OCI-LY7 (cell line): ENCODE measurements around the gene RBSN.

Source experiments
- CTCF ChIP-seq: fragments of 200-600 bp; sonication (generic); conservative IDR thresholded peaks from 2 replicates; pipeline ENCODE4 v1.5.1; 2014; ENCODE audit warnings: mild to moderate bottlenecking, antibody characterized with exemption, low read length, moderate library complexity, mixed read lengths
- EZH2phosphoT487 ChIP-seq: fragments of 200-600 bp; sonication (generic); IDR thresholded peaks from 2 replicates; pipeline ENCODE4 v1.6.1; 2018; ENCODE audit warnings: low read depth, borderline replicate concordance, mild to moderate bottlenecking, mixed run types, antibody characterized with exemption, low read length, moderate library complexity, mixed read lengths

GRCh38 chr3:15113884-15114283 is 14.9 kb upstream of the RBSN start:
- TF ChIP-seq CTCF (no peak), EZH2phosphoT487 (no peak)
